SK-N-SH (cell line): ENCODE measurements around the gene NPFFR1. TPM values are rescaled to one million over a fixed set of nuclear protein-coding genes. Genes with fewer than 3 reads are reported as not detected.

ENCODE experiments used
- CTCF ChIA-PET: fragments of 300-600, 350-600 bp; formaldehyde crosslinking; extraction: SDS; loops from one replicate; lab custom pipeline; 2021; lab: Yijun Ruan, JAX
- POLR2A ChIA-PET: fragments of 350-600 bp; sonication (Branson Sonifier 250); formaldehyde crosslinking; extraction: SDS; loops from one replicate; lab custom pipeline; 2020; ENCODE audit warnings: antibody characterized with exemption, inconsistent platforms; lab: Yijun Ruan, JAX
- DNase-seq: peaks from one replicate; pipeline ENCODE4 v3.0.0; 2012
- H2AFZ ChIP-seq: fragments of 200-600 bp; sonication (generic); 2 replicates; pipeline ENCODE4 v1.8.1; 2016; ENCODE audit warnings: antibody characterized with exemption, mild to moderate bottlenecking, low read depth
- H3F3A ChIP-seq: fragments of 200-600 bp; sonication (generic); replicated peaks from 2 replicates; pipeline ENCODE3; 2016; ENCODE audit warnings: antibody characterized with exemption, mild to moderate bottlenecking; ENCODE audit not compliant: insufficient read depth
- H3K27ac ChIP-seq, 2 experiments: fragments of 200-500 bp in 1 of 2; fragments of 200-600 bp in 1 of 2; sonication (Bioruptor generic) in 1 of 2; sonication (generic), shearing (Covaris generic) in 1 of 2; 2 replicates each; pipeline versions ENCODE4 v1.5.1 to v1.6.1; 2014 to 2016; ENCODE audit warnings: low read depth in 2 of 2, inconsistent platforms in 1 of 2, low read length in 1 of 2, mild to moderate bottlenecking in 1 of 2, mixed read lengths in 1 of 2
- H3K27me3 ChIP-seq: fragments of 200-600 bp; sonication (generic), shearing (Covaris generic); 2 replicates; pipeline ENCODE4 v1.6.1; 2016; ENCODE audit warnings: mixed run types; ENCODE audit not compliant: insufficient read depth
- H3K36me3 ChIP-seq, 2 experiments: fragments of 200-500 bp in 1 of 2; fragments of 200-600 bp in 1 of 2; sonication (Bioruptor generic) in 1 of 2; sonication (generic) in 1 of 2; replicated peaks in 1 of 2; 2 replicates each; pipeline versions ENCODE3 to v1.5.1; 2014 to 2016; ENCODE audit warnings: low read length in 1 of 2, mild to moderate bottlenecking in 1 of 2; ENCODE audit not compliant: insufficient read depth in 2 of 2, control insufficient read depth in 1 of 2
- H3K4me1 ChIP-seq, 2 experiments: fragments of 200-500 bp in 1 of 2; fragments of 200-600 bp in 1 of 2; sonication (Bioruptor generic) in 1 of 2; sonication (generic), shearing (Covaris generic) in 1 of 2; 2 replicates each; pipeline versions ENCODE4 v1.5.1 to v1.6.1; 2014 to 2016; ENCODE audit warnings: low read depth in 1 of 2, low read length in 1 of 2, mixed run types in 1 of 2; ENCODE audit not compliant: insufficient read depth in 2 of 2, control insufficient read depth in 1 of 2
- H3K4me2 ChIP-seq: fragments of 200-600 bp; sonication (generic), shearing (Covaris generic); 2 replicates; pipeline ENCODE4 v1.6.1; 2017; ENCODE audit warnings: mixed run types
- H3K4me3 ChIP-seq, 2 experiments: fragments of 200-500 bp in 1 of 2; fragments of 200-600 bp in 1 of 2; sonication (Bioruptor generic) in 1 of 2; sonication (generic), shearing (Covaris generic) in 1 of 2; 2 replicates each; pipeline versions ENCODE4 v1.5.1 to v1.8.1; 2014 to 2016; ENCODE audit warnings: low read depth in 2 of 2, inconsistent platforms in 1 of 2, low read length in 1 of 2, mild to moderate bottlenecking in 1 of 2, mixed read lengths in 1 of 2, moderate library complexity in 1 of 2
- H3K79me2 ChIP-seq: fragments of 200-600 bp; sonication (generic); 2 replicates; pipeline ENCODE4 v1.8.1; 2017; ENCODE audit warnings: mild to moderate bottlenecking; ENCODE audit not compliant: insufficient read depth
- H3K9ac ChIP-seq: fragments of 200-600 bp; sonication (generic); 2 replicates; pipeline ENCODE4 v1.6.1; 2017; ENCODE audit warnings: mixed run types
- H3K9me2 ChIP-seq: fragments of 200-600 bp; sonication (generic); 2 replicates; pipeline ENCODE4 v1.6.1; 2017; ENCODE audit warnings: mixed run types
- H3K9me3 ChIP-seq: fragments of 200-600 bp; sonication (generic); 2 replicates; pipeline ENCODE4 v1.6.1; 2017; ENCODE audit warnings: mixed run types, mild to moderate bottlenecking, moderate library complexity
- H4K20me1 ChIP-seq: fragments of 200-600 bp; sonication (generic); 2 replicates; pipeline ENCODE4 v1.6.1; 2017; ENCODE audit warnings: mild to moderate bottlenecking, mixed run types; ENCODE audit not compliant: insufficient read depth
- CHD2 ChIP-seq: fragments of 150-350 bp; IDR thresholded peaks from 2 replicates; pipeline ENCODE4 v1.6.1; 2018; ENCODE audit warnings: low read length; ENCODE audit not compliant: partially characterized antibody
- ELF1 ChIP-seq: IDR thresholded peaks from 2 replicates; pipeline ENCODE4 v1.4.0; 2012
- EZH2phosphoT487 ChIP-seq: fragments of 200-600 bp; sonication (generic); IDR thresholded peaks from 2 replicates; pipeline ENCODE4 v1.6.1; 2017; ENCODE audit warnings: low read depth, mixed run types, mild to moderate bottlenecking, antibody characterized with exemption, moderate library complexity, borderline replicate concordance
- FOXM1 ChIP-seq: IDR thresholded peaks from 2 replicates; pipeline ENCODE4 v1.4.0; 2012; ENCODE audit warnings: low read depth, mild to moderate bottlenecking
- GABPA ChIP-seq: IDR thresholded peaks from 2 replicates; pipeline ENCODE4 v1.4.0; 2012; ENCODE audit warnings: low read depth, mild to moderate bottlenecking
- JUND ChIP-seq: IDR thresholded peaks from 2 replicates; pipeline ENCODE4 v1.4.0; 2012
- NFIC ChIP-seq: IDR thresholded peaks from 2 replicates; pipeline ENCODE4 v1.4.0; 2012; ENCODE audit warnings: borderline replicate concordance
- NRF1 ChIP-seq: IDR thresholded peaks from 2 replicates; pipeline ENCODE4 v1.6.1; 2012; ENCODE audit warnings: low read depth, mild to moderate bottlenecking, low read length
- RCOR1 ChIP-seq: fragments of 150-350 bp; IDR thresholded peaks from 2 replicates; pipeline ENCODE4 v1.6.1; 2017; ENCODE audit warnings: antibody characterized with exemption, low read length
- RFX5 ChIP-seq: IDR thresholded peaks from 2 replicates; pipeline ENCODE4 v1.6.1; 2012; ENCODE audit warnings: mild to moderate bottlenecking, improper control_type of control experiment, low read length
- RXRA ChIP-seq: IDR thresholded peaks from 2 replicates; pipeline ENCODE4 v1.4.0; 2012; ENCODE audit warnings: low read depth, mild to moderate bottlenecking, borderline replicate concordance
- SIN3A ChIP-seq: IDR thresholded peaks from 2 replicates; pipeline ENCODE4 v1.6.1; 2012; ENCODE audit warnings: low read depth, mild to moderate bottlenecking, low read length, moderate library complexity, borderline replicate concordance
- SMC3 ChIP-seq: IDR thresholded peaks from 2 replicates; pipeline ENCODE4 v1.6.1; 2012; ENCODE audit warnings: low read depth, low read length, improper control_type of control experiment
- TCF12 ChIP-seq: IDR thresholded peaks from 2 replicates; pipeline ENCODE4 v1.4.0; 2012
- TEAD4 ChIP-seq: IDR thresholded peaks from 2 replicates; pipeline ENCODE4 v1.4.0; 2012; ENCODE audit warnings: mild to moderate bottlenecking, borderline replicate concordance; ENCODE audit not compliant: insufficient read depth
- YY1 ChIP-seq: IDR thresholded peaks from 2 replicates; pipeline ENCODE4 v1.4.0; 2012; ENCODE audit warnings: low read depth, mild to moderate bottlenecking
- WGBS: methylation state at CpG from one replicate; pipeline ENCODE4 v1.1.6; 2017; ENCODE audit warnings: low lambda C conversion rate; 5-methylcytosine and 5-hydroxymethylcytosine counted together
- polyA plus RNA-seq, 3 experiments: library from polyadenylated mRNA; depleted of rRNA; stranded (reverse); fragments of >200 nt; gene quantifications; 2 replicates each; pipeline ENCODE4 v1.2.3, GENCODE V29; 2012
- TF ChIP-seq, protein P1 (sequence below): fragments of 200-600 bp; sonication (generic); IDR thresholded peaks from 2 replicates; pipeline ENCODE4 v1.6.1; 2017; ENCODE audit warnings: antibody characterized with exemption, mild to moderate bottlenecking, moderate library complexity
- TF ChIP-seq, protein P2 (sequence below): IDR thresholded peaks from 2 replicates; pipeline ENCODE4; 2012
- TF ChIP-seq, protein P3 (sequence below): IDR thresholded peaks from 2 replicates; pipeline ENCODE4 v1.6.1; 2012; ENCODE audit warnings: mild to moderate bottlenecking, low read depth, low read length, moderate library complexity

The NPFFR1 gene
- polyA plus RNA-seq, 1 of the 3 experiments (the other 2 are of a cell fraction) = not detected

DNA sequence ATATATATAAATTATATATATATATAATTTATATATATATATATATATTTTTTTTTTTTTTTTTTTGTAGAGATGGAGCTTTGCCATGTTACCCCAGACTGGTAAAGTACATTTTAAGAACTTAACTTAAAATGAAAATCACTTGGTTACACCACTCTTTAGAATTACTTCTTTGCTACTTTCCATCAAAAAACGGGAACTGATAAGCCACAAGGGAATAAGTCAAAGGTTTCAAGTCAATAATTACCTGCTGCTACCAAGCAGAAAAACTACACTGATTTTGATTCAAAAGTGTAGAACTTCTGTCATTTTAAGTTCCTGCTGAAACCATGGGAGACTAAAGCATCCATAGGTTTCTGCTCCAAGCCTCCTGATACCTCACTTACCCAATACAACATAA, 62.8 kb downstream of the NPFFR1 start:
- Histone ChIP-seq H3K27ac (peak overlapping the region in 1 of 2 experiments; percentile 45; a peak in 3 of 4 replicates), H3K36me3 (peaks cover 19 to 33% of the 10 kb centered on the region in 2 experiments), H3K9me2 (no peaks in the 10 kb centered on the region), H3K79me2 (peaks cover 25% of the 10 kb centered on the region; the same call in 1 of the 2 replicates), H3K4me3 (no peak overlapping the region), H3F3A (peaks cover 6% of the 10 kb centered on the region), H3K9me3 (no peaks in the 10 kb centered on the region), H3K4me2 (peak overlapping the region; percentile 46; the same call in 1 of the 2 replicates), H3K27me3 (no peaks in the 10 kb centered on the region), H3K9ac (no peak overlapping the region), H4K20me1 (peaks cover 6% of the 10 kb centered on the region; the same call in 1 of the 2 replicates), H3K4me1 (peaks cover 0 to 4% of the 10 kb centered on the region in 2 experiments; a peak in 2 of 4 replicates), H2AFZ (peak overlapping the region; percentile 47; the same call in 1 of the 2 replicates)
- CTCF ChIA-PET = interaction anchor here (0.6 to 9.3 kb wide), 27 partner anchors 9 to 320 kb away, joined by 3 to 214 read pairs (median 6); partner anchors contain the start of genes PPA1 and TYSND1
- 31% methylated on average over 1 of the region's 1 CpG for WGBS
- no peak for DNase-seq
- POLR2A ChIA-PET = interaction anchor here (0.6 to 1.8 kb wide), 4 partner anchors 12 to 460 kb away, joined by 3 to 26 read pairs (median 4); partner anchors contain the start of gene SAR1A
- TF ChIP-seq RCOR1 (no peak), SMC3 (no peak), TEAD4 (no peak), ELF1 (no peak), NRF1 (no peak), TCF12 (no peak), EZH2phosphoT487 (no peak), FOXM1 (no peak), YY1 (no peak), SIN3A (no peak), RXRA (no peak), GABPA (no peak), RFX5 (no peak), CHD2 (no peak), NFIC (no peak), JUND (no peak)
- TF ChIP-seq, protein P1, sequence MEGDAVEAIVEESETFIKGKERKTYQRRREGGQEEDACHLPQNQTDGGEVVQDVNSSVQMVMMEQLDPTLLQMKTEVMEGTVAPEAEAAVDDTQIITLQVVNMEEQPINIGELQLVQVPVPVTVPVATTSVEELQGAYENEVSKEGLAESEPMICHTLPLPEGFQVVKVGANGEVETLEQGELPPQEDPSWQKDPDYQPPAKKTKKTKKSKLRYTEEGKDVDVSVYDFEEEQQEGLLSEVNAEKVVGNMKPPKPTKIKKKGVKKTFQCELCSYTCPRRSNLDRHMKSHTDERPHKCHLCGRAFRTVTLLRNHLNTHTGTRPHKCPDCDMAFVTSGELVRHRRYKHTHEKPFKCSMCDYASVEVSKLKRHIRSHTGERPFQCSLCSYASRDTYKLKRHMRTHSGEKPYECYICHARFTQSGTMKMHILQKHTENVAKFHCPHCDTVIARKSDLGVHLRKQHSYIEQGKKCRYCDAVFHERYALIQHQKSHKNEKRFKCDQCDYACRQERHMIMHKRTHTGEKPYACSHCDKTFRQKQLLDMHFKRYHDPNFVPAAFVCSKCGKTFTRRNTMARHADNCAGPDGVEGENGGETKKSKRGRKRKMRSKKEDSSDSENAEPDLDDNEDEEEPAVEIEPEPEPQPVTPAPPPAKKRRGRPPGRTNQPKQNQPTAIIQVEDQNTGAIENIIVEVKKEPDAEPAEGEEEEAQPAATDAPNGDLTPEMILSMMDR = no peak
- TF ChIP-seq, protein P2, sequence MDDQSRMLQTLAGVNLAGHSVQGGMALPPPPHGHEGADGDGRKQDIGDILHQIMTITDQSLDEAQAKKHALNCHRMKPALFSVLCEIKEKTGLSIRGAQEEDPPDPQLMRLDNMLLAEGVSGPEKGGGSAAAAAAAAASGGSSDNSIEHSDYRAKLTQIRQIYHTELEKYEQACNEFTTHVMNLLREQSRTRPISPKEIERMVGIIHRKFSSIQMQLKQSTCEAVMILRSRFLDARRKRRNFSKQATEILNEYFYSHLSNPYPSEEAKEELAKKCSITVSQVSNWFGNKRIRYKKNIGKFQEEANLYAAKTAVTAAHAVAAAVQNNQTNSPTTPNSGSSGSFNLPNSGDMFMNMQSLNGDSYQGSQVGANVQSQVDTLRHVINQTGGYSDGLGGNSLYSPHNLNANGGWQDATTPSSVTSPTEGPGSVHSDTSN = no peak
- TF ChIP-seq, protein P3, sequence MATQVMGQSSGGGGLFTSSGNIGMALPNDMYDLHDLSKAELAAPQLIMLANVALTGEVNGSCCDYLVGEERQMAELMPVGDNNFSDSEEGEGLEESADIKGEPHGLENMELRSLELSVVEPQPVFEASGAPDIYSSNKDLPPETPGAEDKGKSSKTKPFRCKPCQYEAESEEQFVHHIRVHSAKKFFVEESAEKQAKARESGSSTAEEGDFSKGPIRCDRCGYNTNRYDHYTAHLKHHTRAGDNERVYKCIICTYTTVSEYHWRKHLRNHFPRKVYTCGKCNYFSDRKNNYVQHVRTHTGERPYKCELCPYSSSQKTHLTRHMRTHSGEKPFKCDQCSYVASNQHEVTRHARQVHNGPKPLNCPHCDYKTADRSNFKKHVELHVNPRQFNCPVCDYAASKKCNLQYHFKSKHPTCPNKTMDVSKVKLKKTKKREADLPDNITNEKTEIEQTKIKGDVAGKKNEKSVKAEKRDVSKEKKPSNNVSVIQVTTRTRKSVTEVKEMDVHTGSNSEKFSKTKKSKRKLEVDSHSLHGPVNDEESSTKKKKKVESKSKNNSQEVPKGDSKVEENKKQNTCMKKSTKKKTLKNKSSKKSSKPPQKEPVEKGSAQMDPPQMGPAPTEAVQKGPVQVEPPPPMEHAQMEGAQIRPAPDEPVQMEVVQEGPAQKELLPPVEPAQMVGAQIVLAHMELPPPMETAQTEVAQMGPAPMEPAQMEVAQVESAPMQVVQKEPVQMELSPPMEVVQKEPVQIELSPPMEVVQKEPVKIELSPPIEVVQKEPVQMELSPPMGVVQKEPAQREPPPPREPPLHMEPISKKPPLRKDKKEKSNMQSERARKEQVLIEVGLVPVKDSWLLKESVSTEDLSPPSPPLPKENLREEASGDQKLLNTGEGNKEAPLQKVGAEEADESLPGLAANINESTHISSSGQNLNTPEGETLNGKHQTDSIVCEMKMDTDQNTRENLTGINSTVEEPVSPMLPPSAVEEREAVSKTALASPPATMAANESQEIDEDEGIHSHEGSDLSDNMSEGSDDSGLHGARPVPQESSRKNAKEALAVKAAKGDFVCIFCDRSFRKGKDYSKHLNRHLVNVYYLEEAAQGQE = no peak
